NCI-H446 (cell line): Measurements from ENCODE around the gene LRPPRC.
"Not testable (repeated sequence)": the region's sequence is repeated elsewhere in the genome, so short reads cannot be mapped to it uniquely, and the experiment has no call there.

Experiments used
- DNase-seq, 2 experiments: peaks; one replicate each; lab custom pipeline; 2025; lab: John Stamatoyannopoulos, UW

The LRPPRC gene

DNA sequence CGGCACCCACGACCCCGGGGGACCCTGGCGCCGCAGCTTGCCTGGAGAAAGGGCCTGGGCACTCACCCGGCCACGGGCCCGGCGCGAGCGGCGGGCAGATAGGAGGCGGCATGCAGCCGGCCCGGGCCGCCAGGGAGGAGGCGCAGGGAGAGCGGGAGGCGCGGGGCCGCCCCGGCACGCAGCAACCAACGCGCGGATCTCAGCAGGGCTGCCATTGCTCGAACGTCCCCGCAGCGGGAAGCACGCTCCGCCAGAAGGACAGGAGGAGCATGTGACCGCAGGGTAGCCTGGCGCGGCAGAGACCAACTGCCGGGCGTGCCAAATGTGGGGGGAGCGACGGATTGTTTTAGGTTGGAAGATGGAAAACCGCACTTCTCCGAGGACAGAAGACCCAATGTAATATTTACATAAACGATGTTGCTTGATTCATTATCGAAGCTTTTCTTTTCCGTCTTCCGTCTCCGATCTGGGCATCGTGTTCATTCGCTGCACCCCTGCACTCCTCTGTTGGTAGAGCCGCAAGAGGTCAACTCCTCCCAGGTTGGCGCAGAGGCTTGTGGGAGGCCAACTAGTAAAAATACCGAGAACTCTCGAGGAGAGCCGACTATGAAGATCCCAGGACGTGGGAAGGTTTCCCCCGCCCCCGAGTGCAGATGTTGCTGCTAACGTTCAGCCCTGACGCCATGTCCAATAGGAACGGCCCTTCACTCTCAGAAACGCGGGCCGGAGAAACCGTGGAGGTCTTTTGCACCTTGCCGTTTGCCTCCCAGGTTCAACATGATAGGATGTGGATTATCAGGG, at the start of gene LRPPRC:
Gene LRPPRC (minus strand): TSS at position 257 of the 801 bp plus-strand sequence. CDS start 42 bp downstream, at position 215.
- peak; percentile 91 to 96 for DNase-seq

DNA sequence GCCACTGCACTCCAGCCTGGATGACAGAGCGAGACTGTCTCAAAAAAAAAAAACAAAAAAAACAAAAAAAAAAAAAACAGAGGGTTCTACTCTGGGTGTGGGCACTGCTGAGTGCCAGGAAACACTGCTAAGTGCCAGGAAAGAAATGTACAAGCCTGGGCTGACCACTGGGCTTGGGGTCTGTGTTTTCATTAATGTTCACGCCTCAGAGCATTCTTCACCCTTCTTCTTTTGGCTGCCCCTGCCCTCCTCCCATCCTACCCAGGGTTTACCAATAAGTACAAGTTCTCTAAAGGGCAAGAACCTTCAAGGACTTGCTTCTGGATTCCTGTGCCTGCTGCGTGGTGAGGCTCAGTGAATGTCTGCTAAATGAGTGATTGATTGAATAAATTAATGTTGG, 49.3 kb upstream of the LRPPRC start:
- no peak for DNase-seq

DNA sequence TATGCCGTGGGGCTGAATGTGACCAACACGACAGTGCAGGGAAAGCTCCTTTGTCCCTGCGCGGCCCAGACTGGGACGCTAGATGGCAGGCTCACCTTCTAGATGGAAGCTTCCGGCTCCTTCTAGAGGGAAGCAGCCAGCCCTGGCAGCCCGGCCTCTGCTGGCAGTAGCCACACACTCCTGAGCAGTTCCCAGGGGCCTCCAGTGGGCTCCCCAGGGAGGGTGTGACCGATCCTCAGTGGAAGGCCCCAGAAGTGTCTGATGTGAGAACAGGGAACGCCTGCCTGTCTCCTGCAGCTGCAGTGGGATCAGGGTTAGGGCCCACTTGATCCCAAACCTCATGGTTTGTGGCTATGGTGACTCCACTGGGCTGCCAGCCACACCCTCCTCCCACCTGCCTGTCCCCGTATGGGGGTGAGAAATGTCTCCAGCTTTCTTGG, 48.5 kb upstream of the LRPPRC start:
- DNase-seq = peak; percentile 60 to 93

DNA sequence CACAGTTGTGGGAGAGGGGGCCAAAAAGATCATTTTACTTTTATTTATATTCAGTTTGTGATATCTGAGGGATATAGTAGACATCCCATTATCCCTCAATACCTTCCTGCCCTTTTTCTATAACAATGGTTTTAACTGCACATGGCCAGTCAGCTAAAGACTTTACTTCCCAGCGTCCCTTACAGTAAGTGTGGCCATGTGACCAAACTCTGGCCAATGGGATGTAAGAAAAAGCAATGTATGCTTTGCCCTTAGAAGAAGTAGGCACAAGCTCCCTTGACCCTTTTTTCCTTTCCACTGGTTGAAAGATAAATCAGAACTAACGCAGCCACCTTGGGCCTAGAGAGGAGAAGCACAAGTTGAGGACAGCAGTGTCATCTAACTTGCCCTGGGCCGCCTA, 44.6 kb upstream of the LRPPRC start:
- DNase-seq = no peak

DNA sequence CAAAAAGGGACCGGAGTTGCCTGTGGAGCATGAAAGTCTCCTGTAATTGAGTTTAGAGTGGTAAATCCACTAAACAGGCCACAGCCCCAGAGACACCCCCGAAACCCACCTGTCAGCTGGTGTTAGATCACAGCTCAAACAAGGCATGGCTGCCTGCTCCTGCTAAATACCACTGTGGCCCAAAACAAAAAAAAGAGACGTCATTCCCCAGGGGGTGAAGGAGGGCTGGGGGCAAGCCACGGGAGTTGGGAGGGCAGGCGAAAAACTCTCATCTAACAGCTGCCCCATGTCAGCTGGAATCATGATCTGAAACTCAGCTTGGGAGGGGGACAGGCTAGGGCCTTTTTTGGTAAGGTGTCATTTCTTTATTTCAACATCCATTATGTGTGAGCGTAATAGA, 42.5 kb upstream of the LRPPRC start:
- no peak for DNase-seq

DNA sequence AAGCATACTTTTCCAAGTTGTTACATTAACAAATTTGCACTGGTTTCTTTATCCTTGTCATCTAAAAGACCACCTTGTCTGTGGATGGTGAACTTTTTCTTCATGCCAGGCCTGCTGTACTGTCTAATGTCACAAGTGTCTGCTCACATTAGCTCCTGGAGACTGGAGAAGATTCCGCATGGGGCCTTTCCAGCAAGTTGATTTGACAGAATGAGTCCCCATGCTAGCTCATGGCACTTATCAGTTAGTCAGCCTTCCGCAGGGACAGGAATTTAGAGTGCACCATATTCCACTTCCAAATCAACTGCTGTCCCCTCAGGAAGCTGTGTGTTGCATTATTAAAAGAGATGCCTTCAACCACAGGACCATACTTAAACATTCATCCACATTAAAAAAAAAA, 41.4 kb upstream of the LRPPRC start:
- DNase-seq = no peak

DNA sequence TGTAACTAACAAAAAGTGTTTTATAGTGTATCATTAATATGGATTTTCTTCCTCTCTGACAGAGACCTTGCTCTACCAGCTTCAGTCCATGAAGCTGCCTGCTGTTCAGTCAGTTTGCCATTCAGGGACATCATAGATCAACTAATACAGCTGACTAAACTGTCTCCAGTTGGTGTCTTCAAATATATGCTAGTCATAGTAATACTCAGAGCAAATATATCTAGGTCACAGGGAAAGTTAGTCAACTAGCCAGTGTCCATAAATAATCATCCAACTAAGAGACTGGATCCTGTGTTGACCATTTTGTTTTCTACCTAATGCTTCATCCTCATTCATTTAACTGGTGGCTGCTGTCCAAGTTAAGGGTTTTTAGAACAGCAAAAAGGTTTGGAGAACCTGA, 38.2 kb upstream of the LRPPRC start:
- no peak for DNase-seq

DNA sequence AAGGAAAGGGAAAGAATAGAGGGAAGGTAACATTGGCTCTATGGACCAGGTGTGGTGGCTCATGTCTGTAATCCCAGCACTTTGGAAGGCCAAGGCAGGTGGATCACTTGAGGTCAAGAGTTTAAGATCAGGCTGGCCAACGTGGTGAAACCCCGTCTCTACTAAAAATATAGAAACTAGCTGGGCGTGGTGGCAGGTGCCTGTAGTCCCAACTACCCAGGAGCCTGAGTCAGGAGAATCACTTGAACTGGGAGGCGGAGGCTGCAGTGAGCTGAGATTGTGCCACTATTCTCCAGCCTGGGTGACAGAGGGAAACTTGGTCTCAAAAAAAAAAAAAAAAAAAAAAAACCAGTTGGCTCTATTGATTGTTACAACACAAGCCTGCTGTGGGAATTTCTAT, 31.3 kb upstream of the LRPPRC start:
- not testable (repeated sequence) for DNase-seq

DNA sequence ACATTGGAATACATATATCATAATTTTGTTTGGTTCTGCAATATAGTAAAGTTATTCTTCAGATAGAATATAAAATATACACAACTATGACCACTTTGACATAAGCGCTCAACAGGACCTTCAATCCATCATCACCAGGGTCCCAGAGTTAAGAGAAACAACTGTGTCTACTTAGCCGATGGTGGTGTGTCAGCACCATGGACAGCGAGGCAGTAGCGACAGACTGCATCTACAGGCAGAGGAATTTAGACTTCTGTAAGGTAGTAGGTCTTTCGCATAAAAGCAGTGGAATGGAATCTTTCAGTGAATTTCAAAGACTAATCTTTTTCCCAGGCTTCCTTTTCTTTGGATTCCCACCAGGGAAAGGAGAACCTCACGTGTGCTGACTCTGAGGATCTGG, 20.5 kb upstream of the LRPPRC start:
- DNase-seq = no peak

DNA sequence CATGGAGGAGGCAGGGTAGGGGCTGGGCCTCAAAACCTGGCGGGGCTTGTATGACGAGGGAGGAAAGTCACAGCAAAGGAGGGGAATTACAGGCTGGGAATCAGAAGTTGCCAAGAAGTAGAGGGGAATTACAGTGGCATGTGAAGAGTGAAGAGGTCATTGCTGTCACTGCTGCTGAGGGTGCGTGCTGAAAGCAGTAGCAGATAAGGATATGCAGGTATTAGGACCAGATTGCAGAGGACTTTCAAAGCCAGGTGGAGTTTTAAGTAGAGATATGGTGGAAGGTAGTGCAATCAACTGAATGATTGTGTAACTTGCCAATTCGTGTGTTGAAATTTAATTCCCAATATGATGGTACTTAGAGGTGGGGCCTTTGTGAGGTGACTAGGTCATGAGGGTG, 19.4 kb upstream of the LRPPRC start:
- DNase-seq = no peak

DNA sequence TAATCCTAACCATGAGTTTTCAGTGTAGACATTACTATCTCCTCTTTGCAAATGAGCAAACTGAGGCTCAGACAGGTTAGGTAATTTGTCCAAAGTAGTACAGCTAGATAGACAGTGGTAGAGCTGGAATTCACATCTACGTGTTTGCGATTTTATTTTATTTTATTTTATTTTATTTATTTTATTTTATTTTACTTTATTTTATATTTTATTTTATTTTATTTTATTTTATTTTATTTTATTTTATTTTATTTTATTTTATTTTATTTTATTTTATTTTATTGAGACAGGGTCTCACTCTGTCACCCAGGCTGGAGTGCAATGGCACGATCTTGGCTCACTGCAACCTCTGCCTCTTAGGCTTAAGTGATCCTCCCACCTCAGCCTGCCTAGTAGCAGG, 17.4 kb upstream of the LRPPRC start:
- DNase-seq = not testable (repeated sequence)

DNA sequence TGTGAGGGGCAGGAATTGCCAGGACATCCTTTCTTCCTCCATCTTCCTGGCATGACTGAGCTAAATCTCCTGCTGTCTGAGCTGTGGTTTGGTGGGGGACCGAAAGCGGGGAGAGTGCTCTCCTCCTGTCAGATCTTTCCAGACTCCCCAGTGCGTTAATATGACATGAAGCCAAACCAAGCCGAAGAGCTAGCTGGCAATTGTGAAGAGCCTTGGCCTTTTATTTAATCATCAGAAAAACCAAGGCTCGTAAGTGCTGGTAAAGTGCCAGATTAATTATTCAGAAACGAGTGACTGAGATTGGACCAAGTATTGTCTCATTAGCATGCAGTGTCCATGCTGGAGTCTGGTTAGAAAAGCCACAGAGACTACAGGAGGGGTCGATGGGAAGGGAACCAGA, 14.5 kb upstream of the LRPPRC start:
- peak; percentile 31 to 63 for DNase-seq

DNA sequence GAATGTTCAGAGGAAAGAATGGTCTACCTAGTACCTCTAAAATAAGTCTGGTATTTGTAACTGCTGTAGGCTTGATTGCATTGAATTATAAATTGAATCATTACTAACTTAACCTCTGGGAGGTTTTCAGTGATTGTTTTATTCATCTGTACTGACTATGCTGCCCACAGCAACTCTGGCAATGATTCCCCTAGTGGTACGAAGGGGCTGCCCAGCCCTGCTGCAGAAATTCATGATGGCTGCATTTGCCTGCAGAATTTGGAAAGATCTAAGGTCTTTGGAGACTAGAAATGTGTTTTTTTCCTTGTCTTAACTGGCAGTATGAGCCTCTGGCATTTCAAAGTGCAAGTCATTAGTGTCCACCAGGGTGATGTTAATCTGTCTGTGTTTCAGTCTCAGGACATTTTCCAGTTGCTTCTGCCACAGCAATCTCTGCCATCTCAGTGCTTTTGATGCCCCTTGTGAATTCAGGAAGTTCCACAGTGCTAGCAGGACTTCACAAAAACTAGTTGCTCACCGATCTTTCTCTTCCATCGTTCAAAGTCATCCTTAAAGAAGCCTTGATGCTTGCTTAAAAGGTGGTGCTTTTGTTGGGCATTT, 13.4 kb upstream of the LRPPRC start:
- no peak for DNase-seq

DNA sequence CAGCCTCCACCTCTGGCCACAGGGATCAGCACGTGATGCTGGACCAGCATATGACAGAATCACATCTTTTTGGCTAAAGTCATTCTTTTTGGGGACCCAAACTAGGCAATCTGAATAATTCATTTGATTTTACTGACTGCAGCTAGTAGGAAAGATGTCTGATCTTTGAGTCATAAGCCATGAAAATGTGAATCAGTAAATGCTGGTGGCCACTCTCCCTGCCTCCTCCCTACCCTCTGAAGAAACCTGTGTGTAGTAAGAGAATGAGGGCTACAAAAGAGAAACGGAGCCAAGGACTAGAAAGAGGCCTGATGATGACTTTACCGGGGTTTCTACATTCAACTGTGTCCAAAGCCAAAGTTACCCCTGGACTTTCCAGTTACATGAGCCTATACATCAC, 10.1 kb upstream of the LRPPRC start:
- DNase-seq = no peak

DNA sequence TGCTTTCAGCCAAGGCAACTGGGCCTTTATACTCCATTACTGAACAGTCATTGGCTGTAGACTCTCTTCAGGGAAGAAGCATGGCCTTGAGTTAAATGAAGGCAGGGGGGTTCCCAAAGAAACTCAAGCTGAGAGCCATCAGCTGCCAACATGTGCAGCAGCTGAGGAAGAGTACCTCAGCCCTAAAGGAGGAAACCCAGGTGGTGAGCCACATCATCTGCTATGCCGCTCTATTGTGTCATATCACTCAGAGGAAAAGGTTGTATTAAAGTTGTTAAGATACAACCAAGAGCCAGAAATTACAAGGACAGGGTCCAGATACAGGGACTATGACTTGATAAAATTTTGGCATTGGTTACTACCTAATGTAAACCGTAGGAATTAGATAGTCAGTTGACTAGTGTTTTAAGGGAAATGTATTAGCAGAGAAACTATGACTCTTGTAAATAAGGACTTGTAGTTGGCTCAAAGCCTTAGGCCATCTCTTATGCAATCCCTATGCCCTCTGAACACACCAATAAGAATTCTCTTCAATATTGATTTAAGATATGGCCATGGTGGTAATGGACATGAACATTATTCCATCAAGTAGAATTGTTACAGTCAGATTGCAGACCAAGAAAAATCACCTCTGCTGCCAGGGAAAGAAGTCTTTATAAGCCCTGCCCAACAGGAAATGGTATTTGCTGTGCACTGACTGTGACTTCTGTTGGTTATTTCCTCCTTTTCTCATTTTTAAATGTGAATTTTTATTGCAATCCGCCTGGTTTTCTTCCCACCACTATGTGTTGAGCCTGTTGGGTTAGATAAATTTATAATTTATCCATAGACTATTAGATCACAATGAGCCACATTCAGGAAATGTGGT, 9.2 kb upstream of the LRPPRC start:
- no peak for DNase-seq

DNA sequence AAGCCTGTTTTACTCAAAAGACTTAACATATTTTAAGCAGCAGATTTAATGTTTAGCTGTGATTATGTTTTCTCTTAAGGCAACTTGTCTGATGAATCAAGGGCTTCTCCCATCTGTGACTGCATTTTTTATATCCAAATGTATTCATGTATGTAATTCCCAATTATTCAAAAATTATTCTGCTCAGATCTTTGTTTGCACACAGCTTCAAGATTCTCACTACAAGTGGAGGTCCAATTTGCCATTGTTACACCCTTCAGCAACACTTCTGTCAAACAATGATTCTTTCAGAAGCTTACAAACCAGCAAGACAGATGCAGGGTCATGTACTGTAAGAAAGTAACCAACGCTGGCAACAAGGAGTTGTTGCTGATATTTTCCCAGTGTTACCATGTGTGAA, 5.9 kb upstream of the LRPPRC start:
- no peak for DNase-seq

DNA sequence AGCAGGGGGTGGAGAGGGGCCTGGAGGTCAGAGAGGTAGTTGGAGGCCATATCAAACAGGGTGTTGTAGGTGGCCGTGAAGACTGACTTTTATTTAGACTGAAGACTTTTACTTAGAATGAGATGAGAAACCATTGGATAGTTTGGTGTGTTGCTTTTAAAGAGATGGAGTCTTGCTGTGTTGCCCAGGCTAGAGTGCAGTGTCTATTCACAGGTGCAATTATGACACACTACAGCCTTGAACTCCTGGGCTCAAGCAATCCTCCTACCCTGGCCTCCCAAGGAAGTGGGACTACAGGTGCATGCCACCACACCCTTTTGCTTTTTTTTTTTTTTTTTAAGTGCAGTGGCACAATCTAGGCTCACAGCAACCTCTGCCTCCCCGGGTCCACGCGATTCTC, 2.5 kb upstream of the LRPPRC start:
- DNase-seq = no peak

DNA sequence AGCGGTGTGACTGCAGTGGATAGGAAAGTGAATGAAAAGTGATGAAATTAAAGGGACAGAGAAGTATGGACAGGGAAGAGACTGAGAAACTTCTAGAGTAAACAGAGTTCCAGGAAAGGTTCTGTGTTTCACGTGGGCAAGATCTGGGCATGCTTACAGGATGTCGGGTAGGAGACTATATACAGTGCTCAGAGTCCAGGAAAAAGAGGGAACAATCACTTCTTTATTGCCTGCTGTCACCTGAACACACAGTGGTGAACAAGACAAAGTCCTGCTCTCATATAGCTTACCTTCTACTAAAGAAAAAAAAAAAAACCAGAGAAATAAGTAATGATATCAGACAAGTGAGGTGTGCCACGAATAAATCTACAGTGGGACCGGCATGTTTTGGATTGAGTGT, 2.4 kb downstream of the LRPPRC start:
- no peak for DNase-seq

DNA sequence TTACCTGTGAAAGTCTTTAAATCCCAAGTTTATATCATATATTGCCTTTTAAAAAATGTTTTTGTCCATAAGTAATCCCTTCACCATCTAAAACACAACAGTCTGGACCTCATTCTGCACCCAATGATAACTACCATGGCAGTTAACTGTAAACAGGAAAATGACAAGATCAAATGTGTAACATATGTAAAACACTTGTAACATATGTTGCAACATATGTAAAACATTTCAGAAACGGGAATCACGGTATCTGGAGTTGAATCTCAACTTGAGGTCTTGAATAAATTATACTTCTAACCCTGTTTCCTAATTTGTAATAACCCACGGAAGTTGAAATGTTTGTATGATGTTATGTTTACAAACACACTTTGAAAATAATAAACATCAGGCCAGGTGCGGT, 6.2 kb downstream of the LRPPRC start:
- no peak for DNase-seq

DNA sequence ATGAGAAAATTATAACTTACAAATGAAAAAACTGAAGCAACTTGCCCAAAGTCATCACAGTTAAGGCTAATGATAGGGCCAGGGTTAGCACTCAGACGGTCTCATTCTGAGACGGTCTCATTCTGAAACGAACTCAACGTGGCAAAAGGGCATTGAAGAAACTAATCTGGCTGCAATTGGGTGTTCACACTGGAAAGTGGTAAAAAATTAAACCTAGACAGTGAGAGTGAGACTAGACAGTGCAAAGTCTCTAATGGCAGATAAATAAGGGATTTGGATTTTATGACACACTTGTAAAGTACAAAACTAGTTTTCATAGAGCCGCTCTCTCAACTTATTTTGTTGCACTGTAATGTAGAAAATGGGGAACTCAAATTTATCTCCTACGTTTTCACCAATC, 9.2 kb downstream of the LRPPRC start:
- no peak for DNase-seq

DNA sequence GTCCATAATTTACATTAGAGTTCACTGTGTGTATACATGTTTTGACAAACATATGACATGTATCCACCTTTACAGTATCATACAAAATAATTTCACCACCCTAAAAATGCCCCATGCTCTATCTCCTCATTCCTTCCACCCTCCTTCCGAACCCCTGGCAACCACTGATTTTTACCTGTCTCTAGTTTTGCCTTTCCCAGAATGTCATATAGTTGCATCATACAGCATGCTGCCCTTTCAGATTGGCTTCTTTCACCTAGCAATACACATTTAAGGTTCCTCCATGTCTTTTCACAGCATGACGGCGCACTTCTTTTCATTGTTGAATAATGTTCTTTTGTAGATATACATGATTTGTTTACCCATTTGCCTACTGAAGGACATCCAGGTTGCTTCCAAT, 10.4 kb downstream of the LRPPRC start:
- no peak for DNase-seq

DNA sequence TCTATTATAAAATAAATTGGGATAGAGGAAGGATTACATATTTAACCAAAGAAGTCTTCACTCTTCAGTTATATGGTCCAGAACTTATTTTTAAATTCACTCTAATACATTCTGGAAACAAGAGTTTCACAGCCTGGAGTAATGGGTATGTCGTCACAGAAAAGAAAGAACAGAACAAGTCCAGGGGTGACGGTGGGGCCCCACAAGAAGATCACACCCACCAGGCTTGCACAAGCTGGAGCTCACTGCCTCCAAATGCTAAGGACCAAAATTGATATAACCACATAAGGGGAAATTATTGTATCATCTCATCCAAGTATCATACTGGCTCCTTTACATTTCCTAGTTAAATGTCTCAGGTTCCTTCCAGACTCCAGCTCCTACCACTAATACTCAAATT, 11.3 kb downstream of the LRPPRC start:
- DNase-seq = no peak

DNA sequence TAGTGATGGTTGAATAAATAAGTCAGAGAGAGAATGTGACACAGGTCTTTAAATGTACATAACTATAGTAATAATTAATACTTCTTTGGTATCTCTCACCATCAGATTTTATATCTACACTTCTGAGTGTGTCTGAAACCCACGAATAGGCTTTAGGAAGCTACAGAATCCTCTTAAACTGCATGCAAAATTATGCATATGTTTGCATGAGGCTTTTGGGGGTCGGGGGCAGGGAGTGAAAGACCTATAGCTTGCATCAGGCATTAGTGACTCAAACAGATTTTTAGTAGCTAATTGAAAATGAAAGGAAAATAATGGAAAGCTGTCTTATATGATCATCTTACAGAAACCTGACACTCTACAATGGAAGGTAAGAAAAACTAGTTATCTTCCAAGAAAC, 14.9 kb downstream of the LRPPRC start:
- no peak for DNase-seq
